Stimulated activated CD4-positive, alpha-beta T cell treated with anti-CD3 and anti-CD28 coated beads, TNF-alpha, amount 100 ng/mL, for 1 hour (primary cell): ENCODE data around the gene ZNF608.

ENCODE experiments used
- DNase-seq, 3 donors: peaks; one replicate each; pipeline ENCODE4 v3.0.0-alpha.2; 2020; ENCODE audit warnings: low read depth in 3 of 3, low spot score in 1 of 3

ZNF608 gene

DNA sequence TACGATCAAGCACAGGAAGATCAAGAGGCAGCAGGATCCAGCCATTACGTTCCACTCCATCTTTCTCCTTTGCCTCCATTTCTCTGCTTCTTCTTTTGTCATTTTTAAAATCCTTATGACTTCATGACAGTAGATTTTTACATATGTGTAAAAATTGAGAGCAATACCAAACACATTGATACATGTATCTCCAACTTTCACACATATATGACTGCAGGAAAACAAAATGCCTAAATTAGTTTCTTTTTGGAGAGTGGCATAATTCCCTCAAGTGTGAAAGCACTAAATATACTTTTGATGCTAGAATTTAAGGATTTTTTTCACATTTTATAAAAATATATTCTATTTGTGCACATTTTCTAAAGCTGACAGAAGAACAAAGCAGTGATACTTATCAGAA is 8.6 kb upstream of the ZNF608 start:
- DNase-seq, result no peak

DNA sequence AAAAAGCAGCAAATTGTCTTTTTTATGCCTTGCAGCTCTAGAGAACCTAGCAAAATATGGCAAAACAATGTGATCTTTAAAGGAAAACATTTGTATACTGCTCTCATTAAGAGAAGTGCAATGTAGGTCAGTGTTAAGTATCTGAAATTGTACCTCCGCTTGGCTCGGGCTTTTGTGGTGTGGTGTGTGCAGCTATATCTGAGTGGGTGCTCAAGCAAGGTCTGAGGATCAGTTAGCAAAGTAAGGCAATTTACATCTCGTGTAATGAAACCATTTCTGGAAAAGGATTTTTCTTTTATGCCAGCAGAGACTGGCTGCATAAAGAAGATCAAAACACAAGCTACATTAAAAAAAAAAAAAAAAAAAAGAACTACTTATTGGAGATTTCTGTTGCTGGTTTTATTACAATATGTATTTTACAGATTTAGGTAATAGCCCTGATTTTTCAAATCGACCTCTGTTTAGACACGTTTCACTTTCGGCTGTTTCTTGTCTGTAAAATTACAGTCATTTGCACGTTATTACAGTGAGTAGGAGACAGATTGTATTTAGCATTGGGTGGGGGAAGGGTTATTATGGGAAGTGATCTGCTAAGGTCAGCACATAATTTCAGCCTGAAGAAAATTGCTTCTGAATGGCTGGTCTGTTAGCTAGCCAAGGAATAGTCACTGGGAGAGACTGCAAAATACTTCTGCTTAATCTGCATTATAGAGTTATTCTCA is 7.9 kb upstream of the ZNF608 start:
- DNase-seq, result no peak

DNA sequence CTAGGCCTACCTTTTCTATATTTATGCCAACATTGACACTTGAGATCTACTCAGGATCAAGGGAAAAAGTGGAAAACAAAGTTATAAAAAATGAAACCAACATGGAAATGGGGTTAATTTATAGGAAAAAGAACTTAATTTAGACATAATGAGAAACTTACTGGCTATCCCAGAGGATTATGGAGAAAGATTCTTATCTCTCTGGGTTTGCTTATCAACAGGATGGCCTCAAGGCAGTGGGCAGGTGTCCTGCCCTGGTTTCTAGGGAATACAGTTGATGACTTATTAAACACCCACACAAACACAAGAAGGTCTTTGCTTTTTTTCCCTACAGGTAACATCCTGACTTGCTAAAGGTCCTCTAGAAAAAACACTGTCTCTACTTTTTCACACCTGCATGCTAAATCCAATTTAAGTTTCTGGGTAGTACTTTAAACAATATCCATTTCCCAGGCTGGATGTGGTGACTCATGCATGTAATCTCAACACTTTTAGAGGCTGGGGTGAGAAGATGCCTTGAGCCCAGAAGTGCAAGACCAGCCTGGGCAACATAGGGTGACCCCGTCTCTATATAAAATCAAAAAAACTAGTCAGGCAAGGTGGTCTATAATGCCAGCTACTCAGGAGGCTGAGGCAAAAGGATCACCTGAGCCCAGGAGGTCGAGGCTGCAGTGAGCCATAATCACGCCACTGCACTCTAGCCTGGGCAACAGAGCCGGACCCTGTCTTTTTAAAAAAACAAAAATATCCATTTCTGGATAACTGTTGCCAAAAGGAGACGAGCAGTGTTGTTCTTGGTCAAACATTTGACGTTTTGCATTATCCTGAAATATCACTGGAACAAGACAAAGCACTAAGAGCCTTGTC is 6.6 kb upstream of the ZNF608 start:
- no peak for DNase-seq

DNA sequence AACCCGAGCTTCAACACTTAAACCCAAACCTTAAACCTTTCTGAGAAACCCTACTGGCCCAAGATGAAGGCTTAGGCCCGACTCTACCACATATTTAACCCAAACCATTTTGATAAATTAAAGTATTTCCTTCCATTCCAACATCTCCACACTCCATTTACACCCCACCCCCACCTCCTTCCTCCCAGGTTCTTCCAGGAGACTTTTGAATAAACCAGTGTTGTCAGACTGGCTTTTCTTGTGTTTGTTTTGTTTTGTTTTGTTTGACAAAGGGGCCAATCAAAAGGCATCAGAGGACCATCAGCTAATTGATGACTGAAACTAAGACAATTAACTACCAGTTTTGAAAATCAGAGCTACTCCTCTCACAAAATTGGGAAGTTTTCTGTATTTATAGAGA is 4.6 kb upstream of the ZNF608 start:
- DNase-seq, result no peak

DNA sequence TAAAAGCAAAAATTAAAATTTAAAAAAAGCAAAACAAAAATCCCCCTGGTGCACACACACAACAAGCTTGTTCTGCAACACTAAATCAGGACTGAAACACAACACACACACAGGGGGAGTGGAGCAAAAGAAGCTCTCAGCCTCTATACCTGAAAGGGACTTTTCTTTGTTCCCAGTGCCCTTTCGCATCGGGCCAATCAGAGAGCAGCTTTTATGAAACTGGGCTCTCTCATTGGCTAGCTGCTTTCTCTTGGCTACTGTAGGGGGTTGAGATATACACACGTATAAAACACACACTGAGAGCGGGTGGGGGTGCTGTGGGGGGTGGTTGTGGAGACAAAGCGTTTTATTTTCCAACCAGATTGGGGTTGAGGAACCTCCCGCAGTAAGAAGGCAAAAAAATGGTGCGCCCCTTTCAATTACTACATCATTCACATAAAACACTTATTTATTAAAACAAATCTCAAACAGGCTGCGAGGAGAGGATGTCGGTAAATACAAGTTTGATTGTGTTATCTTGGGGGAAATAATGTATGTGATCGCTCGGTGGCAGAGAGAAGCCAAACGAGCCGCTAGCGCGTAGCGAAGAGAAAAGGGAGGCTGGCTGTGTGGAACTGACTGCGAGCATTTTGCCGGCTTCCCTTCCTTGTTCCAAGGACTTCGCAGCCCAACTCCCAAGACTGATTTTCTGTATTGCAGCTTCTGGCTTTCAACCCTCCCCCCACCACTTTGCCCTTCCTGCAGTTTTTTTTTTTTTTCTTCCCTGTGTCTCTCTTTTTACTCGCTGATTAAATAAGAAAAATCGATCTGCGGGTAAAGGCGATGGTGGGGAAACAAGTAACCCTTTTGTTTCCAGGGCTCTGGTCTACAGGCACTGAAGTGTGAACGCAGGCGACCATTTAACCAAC is 2.5 kb upstream of the ZNF608 start:
- DNase-seq, result no peak

DNA sequence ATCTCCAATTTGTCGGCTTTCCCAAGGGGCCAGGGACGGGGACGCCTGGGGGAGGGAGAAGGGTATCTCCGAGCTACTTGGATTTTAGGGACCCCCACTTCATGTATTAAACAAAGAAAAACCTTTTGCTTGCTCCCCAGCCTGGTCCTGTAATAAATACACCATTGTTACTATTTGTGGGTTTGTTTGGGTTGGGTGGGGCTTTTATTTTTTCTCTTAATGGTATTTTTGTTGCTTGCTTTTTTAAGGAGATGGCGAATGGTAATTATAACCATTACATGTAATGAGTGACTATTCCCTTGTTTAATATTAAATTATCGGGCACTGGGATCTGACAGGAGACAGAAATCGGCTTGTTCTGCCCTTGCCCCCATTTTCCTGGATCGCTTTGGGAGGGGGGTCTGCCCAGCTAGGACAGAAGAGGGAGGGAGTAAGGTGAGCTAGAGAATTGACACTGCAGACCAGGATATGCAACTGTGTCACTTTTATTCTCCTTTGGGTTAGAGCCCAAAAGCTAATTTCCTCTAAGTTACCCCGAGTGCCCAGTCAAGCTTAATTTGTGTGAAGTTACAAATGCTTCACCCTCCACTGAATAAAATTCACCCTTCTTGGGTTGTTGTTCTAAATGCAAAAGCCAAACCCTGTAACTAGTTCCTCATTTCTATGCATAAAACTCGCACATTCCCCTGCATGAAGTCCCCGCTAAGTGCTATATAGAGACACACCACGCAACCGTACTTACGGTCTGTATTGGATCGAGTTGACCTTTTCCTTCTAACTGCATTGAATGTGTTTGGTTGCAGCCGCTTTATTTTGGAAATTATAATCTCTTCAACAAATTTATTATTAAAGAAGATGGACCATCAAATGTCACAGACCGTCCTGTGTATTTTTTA is 1.6 kb upstream of the ZNF608 start:
- no peak for DNase-seq

DNA sequence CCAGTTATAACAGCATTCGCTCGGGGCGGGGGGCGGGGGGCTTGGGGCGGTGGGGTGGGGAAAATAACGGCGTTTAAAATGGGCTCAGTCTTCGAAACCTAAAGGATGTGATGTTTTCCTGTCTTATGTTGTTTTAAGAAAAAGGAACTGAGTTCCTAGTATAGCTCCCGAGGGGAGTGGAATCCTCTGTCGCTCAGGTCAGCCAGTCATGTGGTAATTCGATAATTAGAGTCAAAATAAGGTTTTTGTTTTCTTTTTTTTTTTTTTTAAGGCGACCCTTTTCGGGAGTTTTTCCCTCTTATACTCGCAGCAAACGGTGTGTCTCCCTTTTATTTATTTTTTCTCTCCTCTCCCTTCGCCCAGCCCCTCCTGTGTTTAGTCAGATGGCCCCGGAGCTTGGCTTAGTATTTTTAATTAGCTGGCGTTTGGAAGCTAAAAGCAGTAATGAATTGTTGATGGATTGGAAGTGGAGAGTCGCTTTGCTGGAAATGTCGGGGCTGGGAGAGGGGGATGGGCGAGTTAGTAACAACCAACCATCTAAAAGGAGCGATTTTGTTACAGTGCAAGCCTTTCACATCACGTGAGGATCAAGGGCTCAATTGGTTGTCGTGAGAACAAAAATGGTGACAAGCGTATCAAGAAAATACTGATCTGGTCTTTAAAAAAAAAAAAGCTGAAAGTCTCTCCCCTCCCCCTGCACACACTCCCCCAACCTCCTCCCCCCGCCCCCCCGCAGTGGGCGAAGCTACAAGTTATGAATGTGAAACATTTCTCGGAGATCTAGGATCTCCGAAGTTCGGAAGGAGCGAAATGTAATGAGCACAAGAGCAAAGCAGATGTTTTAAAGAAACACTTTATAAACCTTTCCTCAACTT is 714 bp upstream of the ZNF608 start:
- no peak for DNase-seq

DNA sequence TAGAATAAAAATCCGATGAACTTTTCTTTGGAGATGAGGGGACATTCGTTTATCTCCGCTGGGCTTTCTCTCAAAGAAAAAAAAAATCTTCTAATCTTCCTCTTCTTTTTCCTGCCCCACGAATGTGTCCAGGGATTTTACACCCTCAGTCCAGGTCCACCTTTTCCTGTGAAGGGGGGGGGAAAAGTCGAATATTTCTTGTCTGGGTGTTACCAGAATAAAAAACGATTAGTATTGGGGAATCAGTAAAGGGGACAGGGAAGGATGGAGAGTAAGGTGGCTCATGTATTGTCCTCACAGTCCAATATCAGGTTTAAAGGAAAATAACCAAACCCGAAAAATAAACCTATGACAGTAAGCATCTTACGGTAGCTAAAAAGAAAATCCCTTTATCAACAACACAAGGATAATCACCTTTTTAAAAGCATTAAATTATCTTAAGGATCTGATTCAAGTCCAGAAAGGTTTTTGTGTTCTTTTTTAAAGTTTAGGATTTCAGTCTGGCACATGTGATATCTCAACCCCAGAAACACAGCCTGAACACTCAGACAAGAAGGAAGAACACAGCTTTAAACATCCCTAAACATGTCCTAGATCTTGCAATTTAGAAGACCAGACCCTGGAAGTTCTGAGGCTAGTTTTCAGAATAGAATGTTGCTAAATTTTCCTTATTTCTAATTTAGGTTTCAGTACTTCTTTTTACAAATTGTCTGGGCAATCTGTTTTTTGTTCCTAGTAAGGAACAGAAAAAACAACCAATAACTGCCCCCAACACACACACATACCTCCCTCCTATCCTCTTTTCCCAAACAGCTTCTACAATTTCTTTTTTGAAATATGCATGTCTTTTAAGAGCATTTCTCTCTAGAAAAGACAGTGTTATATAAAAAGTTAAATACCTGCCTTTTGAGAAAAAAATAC is 1.2 kb downstream of the ZNF608 start:
- no peak for DNase-seq

DNA sequence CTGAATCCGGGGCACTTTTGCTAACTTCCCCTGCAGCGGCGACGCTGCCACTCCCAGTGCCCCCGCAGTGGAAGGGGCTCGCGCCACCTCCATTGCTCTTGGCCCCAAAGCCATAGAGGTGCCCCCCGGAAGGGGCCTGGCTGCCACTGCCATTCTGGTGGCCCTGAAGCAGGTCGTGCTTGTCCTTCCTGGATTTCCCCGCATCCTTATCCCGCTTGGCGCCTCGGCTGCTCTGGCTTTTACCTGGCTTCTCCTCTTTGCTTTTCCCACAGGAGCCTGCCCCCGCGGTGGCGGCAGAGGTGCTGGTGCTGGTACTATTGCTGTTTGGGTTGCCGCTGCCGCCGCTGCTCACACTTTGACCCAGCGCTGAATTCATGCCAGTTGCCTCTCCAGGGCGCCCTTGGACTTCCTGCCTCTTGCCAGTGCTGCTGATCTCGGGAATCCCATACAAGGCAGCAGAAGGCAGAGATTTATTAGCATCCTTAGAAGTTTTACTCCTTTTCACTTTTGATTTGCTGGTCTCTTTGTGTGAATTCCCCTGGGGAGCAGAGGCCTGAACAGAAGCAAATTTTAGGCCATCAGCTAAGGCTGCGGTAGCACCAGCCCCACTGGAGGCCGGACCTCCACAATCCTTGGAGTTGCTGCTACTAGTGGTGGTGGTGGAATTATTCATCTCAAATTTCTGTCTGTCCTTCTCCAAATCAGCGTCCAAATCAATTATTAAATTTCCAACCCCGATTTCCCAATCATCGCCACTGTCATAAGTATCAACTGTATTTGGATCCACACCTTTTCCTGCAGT is 2.1 kb downstream of the ZNF608 start:
- no peak for DNase-seq

DNA sequence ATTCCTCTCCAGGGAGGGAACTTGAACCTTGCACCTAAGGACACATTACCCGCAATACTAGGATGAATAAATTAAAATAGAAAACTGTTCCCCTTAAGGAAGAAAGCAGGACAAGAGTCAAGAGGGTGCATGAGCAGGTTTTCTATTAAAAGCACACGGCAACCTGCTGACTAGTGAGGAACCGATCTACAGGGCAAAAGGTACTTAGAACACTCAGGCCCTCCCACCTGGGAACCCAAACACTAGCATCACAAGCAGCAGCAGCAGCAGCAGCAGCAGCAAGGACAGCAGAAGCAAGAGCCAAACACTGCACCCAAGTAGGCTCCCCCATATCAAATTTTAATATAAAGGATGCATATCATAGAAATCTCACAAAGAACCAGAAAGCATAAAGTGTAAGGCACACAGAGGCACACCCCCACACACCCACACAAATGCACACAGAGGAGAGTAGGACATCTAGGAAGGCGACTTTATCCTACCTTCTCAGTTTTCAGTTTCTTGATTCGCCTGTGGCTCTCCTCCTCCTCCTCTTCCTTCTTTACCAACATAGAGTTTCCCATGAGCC is 2.8 kb downstream of the ZNF608 start:
- no peak for DNase-seq

DNA sequence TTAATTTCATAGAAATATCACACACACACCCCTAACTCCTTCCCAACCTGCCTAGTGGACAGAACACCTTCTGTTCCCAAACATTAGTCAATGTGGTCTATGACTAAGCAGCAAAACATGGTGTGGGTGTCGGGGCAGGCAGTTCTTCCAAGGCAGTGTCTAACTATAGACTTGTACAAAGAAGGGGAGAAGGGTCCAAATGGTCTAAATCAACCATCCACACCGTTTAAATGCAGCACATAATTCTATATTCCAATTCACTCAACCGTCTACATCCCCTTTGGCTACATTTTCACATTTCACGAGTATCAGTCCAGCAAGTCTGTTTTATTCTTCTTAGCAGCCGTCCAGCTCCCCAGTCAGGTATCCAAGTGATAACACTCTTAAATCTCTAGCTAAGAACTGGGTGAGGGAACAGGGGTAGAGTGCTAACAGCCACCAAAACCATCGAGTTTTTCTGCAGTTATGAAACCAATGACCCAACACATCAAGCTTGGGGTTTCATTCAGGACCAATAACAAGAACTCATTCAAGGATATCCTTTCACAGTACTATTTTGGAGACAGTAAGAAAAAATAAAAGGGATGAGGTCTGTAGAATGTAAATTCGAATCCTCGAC is 3.3 kb downstream of the ZNF608 start:
- DNase-seq, result no peak

DNA sequence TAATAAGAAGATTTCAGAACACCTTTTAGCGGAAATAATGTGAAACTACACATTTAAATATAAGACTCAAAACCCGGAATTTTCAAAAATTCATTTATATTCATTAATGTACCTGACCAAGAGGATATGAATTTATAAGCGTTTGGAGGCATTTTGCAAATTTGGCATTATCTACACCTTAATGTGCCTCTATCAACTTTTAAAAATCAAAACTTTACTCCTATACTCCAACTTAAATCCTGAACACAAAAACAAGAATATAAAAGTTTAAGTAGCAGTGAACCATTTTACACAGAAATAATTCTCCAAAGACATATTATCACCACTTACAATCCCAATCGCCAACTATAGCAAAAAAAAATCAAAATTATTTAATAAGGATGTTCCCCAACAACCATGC is 3.9 kb downstream of the ZNF608 start:
- no peak for DNase-seq

DNA sequence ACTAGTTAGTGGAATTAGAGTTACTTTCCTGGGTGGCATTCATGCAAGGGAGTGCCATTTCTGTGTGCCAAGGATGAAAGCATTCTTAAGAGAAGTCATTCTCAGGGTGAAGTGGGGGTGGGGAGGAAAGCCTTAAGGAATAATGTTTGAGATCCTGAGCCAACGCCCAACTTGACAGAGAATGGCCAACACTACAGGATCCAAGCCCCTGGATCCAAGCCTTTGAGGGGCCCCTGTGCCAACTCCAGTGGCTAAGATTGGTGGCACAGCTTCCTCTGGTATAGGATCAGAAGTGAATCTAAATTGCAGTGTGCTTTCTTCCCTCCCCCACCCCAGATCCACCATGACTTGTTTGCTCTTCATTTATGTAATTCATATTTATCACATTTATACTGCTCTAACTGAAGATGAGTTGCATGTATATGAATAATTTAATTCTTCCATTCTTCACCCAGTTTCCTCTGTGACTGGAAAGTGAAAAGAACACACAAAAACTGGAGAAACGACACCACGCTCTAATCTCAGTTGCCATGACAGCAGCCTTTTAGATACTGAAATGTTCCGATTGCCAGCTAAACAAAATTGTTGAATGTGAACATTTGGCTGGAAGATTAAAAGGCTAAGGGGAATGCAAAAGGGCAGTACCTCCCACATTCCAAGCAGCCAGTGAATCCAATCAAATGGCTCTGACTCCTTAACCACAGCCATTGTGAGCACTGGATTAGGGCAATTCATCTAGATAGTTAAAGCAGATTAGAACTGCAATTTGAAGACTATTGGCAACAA is 4.5 kb downstream of the ZNF608 start:
- no peak for DNase-seq

DNA sequence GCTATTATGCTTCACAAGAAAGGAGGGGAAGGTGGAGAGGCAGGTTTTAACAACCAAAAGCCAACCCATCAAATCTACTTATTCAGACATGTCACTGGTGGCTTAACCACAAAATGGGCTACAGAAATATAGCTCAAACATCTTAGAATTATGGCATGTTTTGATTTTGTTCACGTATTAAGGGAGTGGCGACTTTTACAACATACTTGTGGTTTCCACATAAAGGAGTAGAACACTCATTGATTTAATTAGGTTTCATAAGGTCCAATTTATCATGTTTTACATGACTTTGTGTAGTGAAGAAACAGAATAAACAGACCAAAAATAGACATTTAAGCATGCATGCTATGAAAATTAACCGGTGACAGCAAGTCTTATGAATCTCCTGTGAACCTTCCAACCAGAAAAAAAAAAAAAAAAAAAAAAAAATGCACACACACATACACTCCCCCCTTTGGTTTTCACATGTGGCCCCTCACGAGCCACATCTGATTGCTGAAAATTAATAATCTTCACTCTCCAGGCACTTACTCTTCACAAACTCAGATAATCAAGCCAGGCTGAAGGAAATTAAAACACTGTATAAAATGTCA is 5.4 kb downstream of the ZNF608 start:
- no peak for DNase-seq

DNA sequence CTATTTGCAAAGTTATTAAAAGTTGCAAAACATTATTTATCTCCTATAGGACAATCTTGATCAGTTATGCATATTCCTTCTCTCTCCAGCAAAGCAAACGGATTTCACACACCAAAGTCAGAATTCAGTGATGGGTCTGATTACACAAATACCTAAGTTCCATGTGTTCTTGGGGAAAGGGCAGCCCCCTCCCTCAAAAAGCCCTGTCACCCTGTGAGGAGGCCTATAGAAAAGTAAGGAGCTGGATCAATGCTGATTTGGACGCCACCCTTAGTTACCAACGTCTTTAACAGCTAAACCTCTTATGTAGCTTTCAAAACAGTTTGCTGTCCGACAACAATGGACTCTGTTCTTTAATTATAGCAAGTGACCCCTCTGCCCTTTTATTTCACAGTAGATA is 6.4 kb downstream of the ZNF608 start:
- DNase-seq, result no peak

DNA sequence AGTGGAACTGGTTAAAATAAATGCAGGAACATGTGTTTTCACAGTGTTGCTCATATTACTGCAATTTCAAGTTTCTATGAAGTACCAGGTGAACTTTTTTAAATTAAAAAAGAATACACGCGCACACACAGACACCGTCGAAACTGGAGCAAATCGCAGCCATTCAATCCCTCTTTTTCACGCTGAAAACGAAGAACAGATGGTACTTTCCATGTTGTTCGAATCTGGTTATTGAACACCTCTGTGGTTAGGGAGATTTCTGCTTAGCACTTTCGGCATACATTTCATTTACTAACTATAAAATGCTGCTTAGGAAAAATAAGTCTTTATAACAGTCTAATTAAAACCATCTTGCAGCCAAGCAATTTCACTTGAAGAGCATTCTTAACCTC is 6.8 kb downstream of the ZNF608 start:
- no peak for DNase-seq
